H1 (cell line): ENCODE data around the gene KCND3. TPM values are rescaled to one million over a fixed set of nuclear protein-coding genes. Genes with fewer than 3 reads are reported as not detected.

Experiments
- CTCF ChIA-PET: fragments of 300-600 bp; sonication (Branson Sonifier 250); formaldehyde crosslinking; loops from one replicate; lab custom pipeline; 2021; ENCODE audit not compliant: partially characterized antibody; lab: Charles Lee
- POLR2A ChIA-PET: fragments of 300-600 bp; sonication (Branson Sonifier 250); formaldehyde crosslinking; loops from one replicate; lab custom pipeline; 2021; ENCODE audit warnings: inconsistent platforms; ENCODE audit not compliant: partially characterized antibody; lab: Charles Lee
- DNase-seq, 2 experiments: peaks; one replicate each; pipeline versions ENCODE4 v3.0.0 to v3.0.0-alpha.2; 2010 to 2022; ENCODE audit warnings: low spot score in 2 of 2, low read depth in 1 of 2, mixed read lengths in 1 of 2
- FAIRE-seq: peaks from 2 replicates; lab custom pipeline; 2011; peaks lifted over from hg19 to GRCh38; lab: Jason Lieb, UNC
- H2AFZ ChIP-seq: 2 replicates; pipeline ENCODE4 v1.8.1; 2012; ENCODE audit warnings: low read length, inconsistent platforms
- H2AK5ac ChIP-seq: 2 replicates; pipeline ENCODE4 v1.6.1; 2013; ENCODE audit warnings: low read depth, low read length
- H2BK120ac ChIP-seq: replicated peaks from 2 replicates; pipeline ENCODE3; 2013; ENCODE audit warnings: low read depth, low read length, inconsistent platforms
- H2BK12ac ChIP-seq: 2 replicates; pipeline ENCODE4 v1.6.1; 2013; ENCODE audit warnings: low read depth, low read length
- H2BK15ac ChIP-seq: 2 replicates; pipeline ENCODE4 v1.6.1; 2013; ENCODE audit warnings: low read length
- H2BK20ac ChIP-seq: 2 replicates; pipeline ENCODE4 v1.6.1; 2013; ENCODE audit warnings: low read length
- H2BK5ac ChIP-seq: 2 replicates; pipeline ENCODE4 v1.6.1; 2013; ENCODE audit warnings: low read depth, low read length
- H3K14ac ChIP-seq: 2 replicates; pipeline ENCODE4 v1.6.1; 2013; ENCODE audit warnings: inconsistent platforms; ENCODE audit not compliant: insufficient read length
- H3K18ac ChIP-seq: 2 replicates; pipeline ENCODE4 v1.6.1; 2013; ENCODE audit warnings: low read length; ENCODE audit errors: extremely low read depth
- H3K23ac ChIP-seq: 2 replicates; pipeline ENCODE4 v1.6.1; 2013; ENCODE audit warnings: inconsistent platforms; ENCODE audit not compliant: insufficient read length
- H3K23me2 ChIP-seq: 2 replicates; pipeline ENCODE4 v1.6.1; 2013; ENCODE audit warnings: low read depth, low read length
- H3K27ac ChIP-seq: 2 replicates; pipeline ENCODE4 v1.6.1; 2011; ENCODE audit warnings: low read depth, low read length, inconsistent platforms
- H3K27me3 ChIP-seq, 4 experiments: replicated peaks in 1 of 4; 1 replicate in 1 of 4; 2 replicates in 3 of 4; pipeline versions ENCODE4 v1.6.1 to v1.8.1; 2011 to 2013; ENCODE audit warnings: low read length in 3 of 4, mild to moderate bottlenecking in 3 of 4, inconsistent platforms in 2 of 4, mixed read lengths in 2 of 4, moderate library complexity in 1 of 4; ENCODE audit not compliant: control insufficient read depth in 3 of 4, insufficient read depth in 3 of 4; ENCODE audit errors: extremely low read depth in 1 of 4
- H3K36me3 ChIP-seq, 4 experiments: 2 replicates each; pipeline versions ENCODE4 v1.6.1 to v1.8.1; 2011 to 2013; ENCODE audit warnings: mild to moderate bottlenecking in 4 of 4, low read length in 3 of 4, moderate library complexity in 2 of 4, control low read depth in 1 of 4, inconsistent platforms in 1 of 4; ENCODE audit not compliant: insufficient read depth in 4 of 4, control insufficient read depth in 2 of 4
- H3K4ac ChIP-seq: replicated peaks from 2 replicates; pipeline ENCODE3; 2013; ENCODE audit warnings: low read length, low read depth, mixed read lengths, inconsistent platforms; ENCODE audit not compliant: insufficient read length
- H3K4me1 ChIP-seq, 4 experiments: replicated peaks in 1 of 4; 1 replicate in 1 of 4; 2 replicates in 3 of 4; pipeline versions ENCODE4 v1.6.1 to v1.8.1; 2011 to 2013; ENCODE audit warnings: low read length in 3 of 4, inconsistent platforms in 2 of 4, mixed read lengths in 1 of 4; ENCODE audit not compliant: insufficient read depth in 4 of 4, control insufficient read depth in 3 of 4
- H3K4me2 ChIP-seq, 2 experiments: 2 replicates each; pipeline versions ENCODE4 v1.6.1 to v1.8.1; 2011 to 2013; ENCODE audit warnings: low read depth in 2 of 2, low read length in 2 of 2, control low read depth in 1 of 2, inconsistent platforms in 1 of 2, mild to moderate bottlenecking in 1 of 2; ENCODE audit not compliant: insufficient read depth in 1 of 2
- H3K4me3 ChIP-seq, 4 experiments: fragments of 200-600, 300-600 bp in 1 of 4; sonication (generic), shearing (Covaris generic), sonication (Bioruptor Twin) in 1 of 4; 2 replicates each; pipeline versions ENCODE4 v1.5.1 to v1.8.1; 2011 to 2016; ENCODE audit warnings: low read length in 4 of 4, low read depth in 3 of 4, control low read depth in 2 of 4, inconsistent platforms in 2 of 4, mild to moderate bottlenecking in 2 of 4, mixed read lengths in 1 of 4, moderate library complexity in 1 of 4; ENCODE audit not compliant: insufficient read depth in 2 of 4; ENCODE audit errors: extremely low read depth in 1 of 4
- H3K56ac ChIP-seq: replicated peaks from 2 replicates; pipeline ENCODE3; 2013; ENCODE audit warnings: low read depth, mild to moderate bottlenecking, mixed read lengths, low read length, inconsistent platforms; ENCODE audit not compliant: insufficient read length
- H3K79me1 ChIP-seq: 2 replicates; pipeline ENCODE4 v1.6.1; 2013; ENCODE audit warnings: low read depth, low read length, control low read depth
- H3K79me2 ChIP-seq, 2 experiments: 2 replicates each; pipeline versions ENCODE4 v1.6.1 to v1.8.1; 2012 to 2013; ENCODE audit warnings: low read length in 2 of 2, mild to moderate bottlenecking in 2 of 2, inconsistent platforms in 1 of 2; ENCODE audit not compliant: insufficient read depth in 2 of 2, control insufficient read depth in 1 of 2
- H3K9ac ChIP-seq, 4 experiments: replicated peaks in 1 of 4; 1 replicate in 1 of 4; 2 replicates in 3 of 4; pipeline versions ENCODE4 v1.6.1 to v1.8.1; 2011 to 2013; ENCODE audit warnings: low read depth in 3 of 4, low read length in 3 of 4, control low read depth in 2 of 4, mild to moderate bottlenecking in 2 of 4, moderate library complexity in 2 of 4, inconsistent platforms in 1 of 4; ENCODE audit errors: extremely low read depth in 1 of 4
- H3K9me3 ChIP-seq, 2 experiments: 2 replicates each; pipeline versions ENCODE4 v1.6.1 to v1.8.1; 2012 to 2013; ENCODE audit warnings: mild to moderate bottlenecking in 2 of 2, moderate library complexity in 2 of 2, control low read depth in 1 of 2, inconsistent platforms in 1 of 2, low read depth in 1 of 2, low read length in 1 of 2, mixed read lengths in 1 of 2; ENCODE audit not compliant: insufficient read depth in 2 of 2
- H4K20me1 ChIP-seq, 2 experiments: replicated peaks in 1 of 2; 2 replicates each; pipeline versions ENCODE3 to v1.8.1; 2011 to 2013; ENCODE audit warnings: inconsistent platforms in 2 of 2, low read length in 2 of 2, mild to moderate bottlenecking in 1 of 2; ENCODE audit not compliant: insufficient read depth in 2 of 2, control insufficient read depth in 1 of 2
- H4K5ac ChIP-seq: 2 replicates; pipeline ENCODE4 v1.6.1; 2013; ENCODE audit warnings: low read length, low read depth, mixed read lengths, inconsistent platforms; ENCODE audit not compliant: insufficient read length
- H4K8ac ChIP-seq: 2 replicates; pipeline ENCODE4 v1.8.0; 2013; ENCODE audit warnings: mild to moderate bottlenecking, moderate library complexity, low read length, inconsistent platforms; ENCODE audit not compliant: insufficient read depth; ENCODE audit errors: extremely low read depth
- H4K91ac ChIP-seq: replicated peaks from 2 replicates; pipeline ENCODE3; 2013; ENCODE audit warnings: low read length, mixed read lengths, inconsistent platforms; ENCODE audit not compliant: insufficient read length
- BCL11A ChIP-seq, 2 experiments: IDR thresholded peaks; one replicate each; pipeline ENCODE4 v1.6.1; 2011; ENCODE audit warnings: low read depth in 2 of 2, low read length in 2 of 2, mild to moderate bottlenecking in 2 of 2
- BRCA1 ChIP-seq: IDR thresholded peaks from 2 replicates; pipeline ENCODE4 v1.6.1; 2012; ENCODE audit warnings: low read depth, low read length, improper control_type of control experiment
- FOSL1 ChIP-seq: IDR thresholded peaks from 2 replicates; pipeline ENCODE4 v1.6.1; 2011; ENCODE audit warnings: mild to moderate bottlenecking, low read depth, low read length, moderate library complexity; ENCODE audit not compliant: insufficient read depth
- GABPA ChIP-seq: IDR thresholded peaks from 2 replicates; pipeline ENCODE4 v1.6.1; 2011; ENCODE audit warnings: mild to moderate bottlenecking, low read length, moderate library complexity, borderline replicate concordance; ENCODE audit not compliant: insufficient read depth
- GTF2F1 ChIP-seq: IDR thresholded peaks from 2 replicates; pipeline ENCODE4 v1.6.1; 2012; ENCODE audit warnings: low read depth, low read length, improper control_type of control experiment, borderline replicate concordance
- JUND ChIP-seq: IDR thresholded peaks from 2 replicates; pipeline ENCODE4 v1.6.1; 2011; ENCODE audit warnings: mild to moderate bottlenecking, improper control_type of control experiment, low read length
- MAFK ChIP-seq: IDR thresholded peaks from 2 replicates; pipeline ENCODE4 v1.6.1; 2012; ENCODE audit warnings: low read depth, mild to moderate bottlenecking, improper control_type of control experiment, low read length
- NANOG ChIP-seq: IDR thresholded peaks from 2 replicates; pipeline ENCODE4 v1.6.1; 2011; ENCODE audit warnings: low read length, low read depth, mild to moderate bottlenecking, inconsistent platforms; ENCODE audit not compliant: insufficient read depth, poor library complexity, severe bottlenecking
- SP1 ChIP-seq: IDR thresholded peaks from 2 replicates; pipeline ENCODE4 v1.6.1; 2011; ENCODE audit warnings: low read depth, low read length
- TEAD4 ChIP-seq: IDR thresholded peaks from 2 replicates; pipeline ENCODE4 v1.6.1; 2012; ENCODE audit warnings: low read depth, low read length, inconsistent platforms, mixed read lengths
- WGBS, 2 experiments: shearing (Covaris generic) in 1 of 2; methylation state at CpG; one replicate each; pipeline versions ENCODE4 v1.1.6 to v1.1.7; 2013 to 2015; ENCODE audit warnings: low lambda C conversion rate in 2 of 2, mixed read lengths in 2 of 2, inconsistent platforms in 1 of 2, low coverage in 1 of 2, missing lambda C conversion rate in 1 of 2; ENCODE audit not compliant: insufficient replicate concordance in 2 of 2, insufficient coverage in 1 of 2, insufficient read length in 1 of 2; ENCODE audit errors: extremely low coverage in 1 of 2, missing lambda C conversion rate in 1 of 2; 5-methylcytosine and 5-hydroxymethylcytosine counted together
- polyA plus RNA-seq, 7 experiments: library from polyadenylated mRNA; depleted of rRNA in 3 of 7; stranded (reverse) in 5 of 7; unstranded in 2 of 7; fragments of >200 nt in 5 of 7; fragments of 200-250 nt in 2 of 7; gene quantifications; 1 replicate in 5 of 7; 2 replicates in 1 of 7; 4 replicates in 1 of 7; pipeline versions ENCODE4 v1.2.1 to v1.2.3, GENCODE V29; 2011 to 2013; ENCODE audit warnings: missing spikeins in 2 of 7, mixed read lengths in 2 of 7
- total RNA-seq: library from RNA; stranded (reverse); fragmentation: NEBNext Ultra II Directional; extraction: Animal tissue kit (Norgen Biotek cat#: 25700); gene quantifications from 2 replicates; pipeline ENCODE4 v1.2.1, GENCODE V29; 2021

The KCND3 gene
- total and polyA plus RNA-seq, 2 of the 8 experiments (the other 6 are each of a cell fraction or from before 2014, with no cell fraction given) = 0.14 to 0.48 TPM

DNA sequence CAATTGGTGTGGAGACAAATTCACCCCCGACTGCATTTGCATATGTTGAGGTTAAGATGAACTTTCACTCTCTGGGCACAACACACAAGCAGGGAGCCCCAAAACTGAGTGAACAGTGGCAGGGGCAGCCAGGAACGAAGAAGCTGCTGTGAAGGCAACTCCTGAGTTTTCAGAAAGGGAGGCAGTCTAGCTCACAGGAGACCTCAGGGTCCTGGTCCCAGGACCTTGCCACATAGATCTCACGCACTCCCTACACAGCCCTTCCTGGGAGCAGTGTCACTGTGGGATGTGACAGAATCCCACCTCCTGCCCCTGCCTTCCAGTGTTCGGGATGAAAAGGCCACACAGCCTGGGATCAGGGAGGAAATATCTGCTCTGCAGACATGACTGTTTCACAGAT is 60.9 kb downstream of the KCND3 start:
- H3K18ac ChIP-seq = peak overlapping the region; percentile 16; the same call in 1 of the 2 replicates
- H3K27ac ChIP-seq = no peak overlapping the region
- no peaks in the 10 kb centered on the region; a peak in 1 of 7 replicates for H3K27me3 ChIP-seq
- no peak overlapping the region for H3K9ac ChIP-seq
- ChIA-PET POLR2A (no interaction called here), CTCF (interaction anchor here (0.6 to 1.6 kb wide), 7 partner anchors 9 to 858 kb away, joined by 3 to 5 read pairs (median 3); no protein-coding TSS in a partner anchor)
- no peaks in the 10 kb centered on the region for H3K79me1 ChIP-seq
- no peak overlapping the region for H2BK12ac ChIP-seq
- H2BK20ac ChIP-seq = no peak overlapping the region
- H4K91ac ChIP-seq = no peak overlapping the region
- 81% methylated on average over 4 of the region's 4 CpGs; no CpG with 5 or more reads in 1 of the 2 experiments for WGBS, 2 experiments
- TF ChIP-seq BRCA1 = no peak
- no peak for TF ChIP-seq GTF2F1
- TF ChIP-seq FOSL1 = no peak
- no peak for TF ChIP-seq GABPA
- no peak for TF ChIP-seq SP1
- no peak for TF ChIP-seq NANOG
- TF ChIP-seq MAFK = no peak
- TF ChIP-seq BCL11A (IDR thresholded peaks at IDR 0.05; ENCODE audit: low read depth in 2 of 2, low read length in 2 of 2) = no peak
- TF ChIP-seq JUND = no peak
- no peak for TF ChIP-seq TEAD4
- H2AK5ac ChIP-seq = no peak overlapping the region
- no peaks in the 10 kb centered on the region for H3K9me3 ChIP-seq
- FAIRE-seq (no peak), DNase-seq (no peak)
- no peak overlapping the region for H2BK15ac ChIP-seq
- H2AFZ ChIP-seq = no peak overlapping the region
- H3K56ac ChIP-seq = no peak overlapping the region
- H2BK120ac ChIP-seq = no peak overlapping the region
- no peaks in the 10 kb centered on the region for H3K79me2 ChIP-seq
- H4K20me1 ChIP-seq = no peaks in the 10 kb centered on the region
- H3K14ac ChIP-seq = no peak overlapping the region
- no peak overlapping the region for H3K4me3 ChIP-seq
- H3K4ac ChIP-seq = no peak overlapping the region
- H3K4me2 ChIP-seq = no peak overlapping the region
- H3K23ac ChIP-seq = no peak overlapping the region
- H4K5ac ChIP-seq = no peak overlapping the region
- no peak overlapping the region for H2BK5ac ChIP-seq
- no peak overlapping the region for H4K8ac ChIP-seq
- H3K4me1 ChIP-seq = peaks cover 0 to 5% (median 2%) of the 10 kb centered on the region in 4 experiments; a peak in 3 of 7 replicates
- no peaks in the 10 kb centered on the region for H3K23me2 ChIP-seq
- no peaks in the 10 kb centered on the region for H3K36me3 ChIP-seq
